ENCODE results near the gene BCL7C.

GRCh38 chr16:30866031-30866430 lies 27.8 kb downstream of the BCL7C start:
- no peak for TF ChIP-seq CTCF (conservative IDR thresholded peaks at IDR 0.05; ENCODE audit: low read length)
- TF ChIP-seq EZH2phosphoT487 (IDR thresholded peaks at IDR 0.05; ENCODE audit: borderline replicate concordance): no peak

Data from Loucy (cell line).